K562 (cell line): ENCODE measurements around the gene SIRPA. TPM values are rescaled to one million over a fixed set of nuclear protein-coding genes. Genes with fewer than 3 reads are reported as not detected.

Source experiments
- ATAC-seq: fragments of 200-7000 bp; cut with Tn5 transposase; 3 replicates; pipeline ENCODE4 v1.9.1; 2020; ENCODE audit warnings: moderate library complexity
- BruUV-seq: library from RNA; stranded (reverse); fragments of 400-500 nt; replicated peaks from 2 replicates; lab custom pipeline; 2021; lab: Mats Ljungman, UMichigan
- CTCF ChIA-PET: fragments of 300-600 bp; formaldehyde crosslinking; extraction: SDS; loops from one replicate; lab custom pipeline; 2021; ENCODE audit warnings: low intra/inter-chr PET ratio; lab: Yijun Ruan, JAX
- POLR2A ChIA-PET: fragments of 300-600, 350-650 bp; sonication (Branson Sonifier 250); formaldehyde crosslinking; extraction: SDS; loops from one replicate; lab custom pipeline; 2021; ENCODE audit warnings: antibody characterized with exemption, inconsistent platforms; lab: Yijun Ruan, JAX
- DNase-seq, 4 experiments: peaks; one replicate each; pipeline versions ENCODE4 v3.0.0 to v3.0.0-alpha.2; 2011 to 2018; ENCODE audit warnings: low spot score in 3 of 4, mixed read lengths in 3 of 4; ENCODE audit errors: extremely low read depth in 1 of 4
- FAIRE-seq: peaks from 2 replicates; lab custom pipeline; 2011; peaks lifted over from hg19 to GRCh38; lab: Jason Lieb, UNC
- H2AFZ ChIP-seq: 2 replicates; pipeline ENCODE4 v1.6.0; 2011; ENCODE audit warnings: low read depth, low read length, control low read depth, inconsistent platforms
- H3K27ac ChIP-seq: fragments of 200-600 bp; 3 replicates; pipeline ENCODE4 v1.8.0; 2011; ENCODE audit warnings: low read depth, mild to moderate bottlenecking, control low read depth, inconsistent platforms, low read length, moderate library complexity, mixed read lengths; ENCODE audit errors: extremely low read depth
- H3K27me3 ChIP-seq, 2 experiments: fragments of 300-600 bp in 1 of 2; 2 replicates in 1 of 2; 3 replicates in 1 of 2; pipeline versions ENCODE4 v1.6.0 to v1.8.0; 2011; ENCODE audit warnings: inconsistent platforms in 2 of 2, low read length in 2 of 2, mild to moderate bottlenecking in 1 of 2, mixed read lengths in 1 of 2, moderate library complexity in 1 of 2; ENCODE audit not compliant: control insufficient read depth in 2 of 2, insufficient read depth in 2 of 2
- H3K36me3 ChIP-seq: fragments of 300-600 bp; 3 replicates; pipeline ENCODE4 v1.8.0; 2011; ENCODE audit warnings: mild to moderate bottlenecking, low read length, inconsistent platforms; ENCODE audit not compliant: control insufficient read depth, insufficient read depth
- H3K4me1 ChIP-seq, 2 experiments: fragments of 200-600 bp in 1 of 2; replicated peaks in 1 of 2; 2 replicates in 1 of 2; 3 replicates in 1 of 2; pipeline versions ENCODE4 v1.5.1 to v1.8.0; 2011; ENCODE audit warnings: inconsistent platforms in 2 of 2, low read length in 2 of 2, mild to moderate bottlenecking in 1 of 2, mixed read lengths in 1 of 2, moderate library complexity in 1 of 2; ENCODE audit not compliant: control insufficient read depth in 2 of 2, insufficient read depth in 2 of 2
- H3K4me2 ChIP-seq: 2 replicates; pipeline ENCODE4 v1.6.1; 2011; ENCODE audit warnings: low read length, control low read depth, inconsistent platforms, mixed read lengths; ENCODE audit not compliant: insufficient read depth
- H3K4me3 ChIP-seq: fragments of 200-600 bp; sonication (generic), shearing (Covaris generic); 2 replicates; pipeline ENCODE4 v1.5.1; 2016; ENCODE audit warnings: control low read depth, inconsistent platforms
- H3K79me2 ChIP-seq: fragments of 200-600 bp; 3 replicates; pipeline ENCODE4 v1.8.0; 2011; ENCODE audit warnings: low read length, inconsistent platforms; ENCODE audit not compliant: control insufficient read depth, insufficient read depth
- H3K9ac ChIP-seq, 2 experiments: 2 replicates each; pipeline versions ENCODE4 v1.6.0 to v1.6.1; 2011; ENCODE audit warnings: low read depth in 2 of 2, low read length in 2 of 2, control low read depth in 1 of 2, inconsistent platforms in 1 of 2, mild to moderate bottlenecking in 1 of 2, mixed read lengths in 1 of 2; ENCODE audit not compliant: insufficient read depth in 1 of 2
- H3K9me1 ChIP-seq: one replicate; pipeline ENCODE4 v1.6.0; 2011; ENCODE audit warnings: inconsistent platforms, mild to moderate bottlenecking, low read length, moderate library complexity; ENCODE audit not compliant: control insufficient read depth, insufficient read depth
- H3K9me3 ChIP-seq: replicated peaks from 2 replicates; pipeline ENCODE4 v1.5.1; 2011; ENCODE audit warnings: low read depth, low read length, inconsistent platforms; ENCODE audit not compliant: control insufficient read depth, insufficient read depth
- H4K20me1 ChIP-seq: replicated peaks from 2 replicates; pipeline ENCODE4 v1.6.1; 2011; ENCODE audit warnings: low read length, inconsistent platforms, mixed read lengths; ENCODE audit not compliant: control insufficient read depth, insufficient read depth
- ARID1B ChIP-seq: fragments of 450-650 bp; IDR thresholded peaks from 2 replicates; pipeline ENCODE4 v1.6.1; 2016; ENCODE audit warnings: antibody characterized with exemption, mild to moderate bottlenecking, inconsistent platforms
- BMI1 ChIP-seq: fragments of 150-350 bp; IDR thresholded peaks from 2 replicates; pipeline ENCODE4 v1.6.1; 2014; ENCODE audit warnings: low read length
- DIDO1 ChIP-seq: fragments of 450-650 bp; IDR thresholded peaks from 2 replicates; pipeline ENCODE4 v1.6.1; 2016; ENCODE audit warnings: low read depth, missing biosample characterization, missing genetic modification characterization
- HDAC2 ChIP-seq: fragments of 450-650 bp; IDR thresholded peaks from 2 replicates; pipeline ENCODE4 v1.6.1; 2016; ENCODE audit warnings: mild to moderate bottlenecking
- NR2F6 ChIP-seq: fragments of 450-650 bp; formaldehyde crosslinking; IDR thresholded peaks from 2 replicates; pipeline ENCODE4 v1.4.0; 2020; ENCODE audit warnings: mild to moderate bottlenecking
- POLR3G ChIP-seq: IDR thresholded peaks from 2 replicates; pipeline ENCODE4 v1.6.1; 2011; ENCODE audit not compliant: insufficient read length, insufficient replicate concordance; ENCODE audit errors: extremely low read depth
- SUPT5H ChIP-seq: fragments of 450-650 bp; IDR thresholded peaks from 2 replicates; pipeline ENCODE4 v1.6.1; 2016
- ZBTB1 ChIP-seq: sonication (generic); formaldehyde crosslinking; IDR thresholded peaks from 2 replicates; pipeline ENCODE4 v1.8.1; 2023; ENCODE audit warnings: missing genetic modification reagents, low read depth, mild to moderate bottlenecking, borderline replicate concordance
- ZNF174 ChIP-seq: fragments of 250-450 bp; sonication (Bioruptor Pico); IDR thresholded peaks from 2 replicates; pipeline ENCODE4 v1.4.0; 2020; ENCODE audit warnings: mild to moderate bottlenecking
- WGBS: fragments of 100-300 bp; shearing (Covaris generic); methylation state at CpG from one replicate; pipeline ENCODE4 v1.1.6; 2016; ENCODE audit warnings: low coverage, mixed read lengths; ENCODE audit not compliant: insufficient coverage; ENCODE audit errors: missing lambda C conversion rate; 5-methylcytosine and 5-hydroxymethylcytosine counted together
- in situ Hi-C: fragments of 300-500 bp; cut with MboI; formaldehyde crosslinking; loops from 4 replicates; pipeline ENCODE4 v1.15.0; 2018; ENCODE audit warnings: inconsistent platforms, mixed read lengths
- intact Hi-C: fragments of 100-400 bp; cut with micrococcal nuclease; formaldehyde crosslinking; loops from 2 replicates; pipeline ENCODE4 v1.14.2; 2022
- polyA plus RNA-seq, 8 experiments: library from polyadenylated mRNA; depleted of rRNA in 4 of 8; stranded (reverse) in 5 of 8; unstranded in 3 of 8; fragments of >200 nt; fragmentation: Nextera tagmentation in 2 of 8; fragmentation: Illumina TruSeq in 1 of 8; extraction: Ambion mirVana in 2 of 8; extraction: Trizol in 1 of 8; gene quantifications; 2 replicates each; pipeline versions ENCODE4 v1.2.1 to v1.2.3, GENCODE V29; 2011 to 2014; ENCODE audit warnings: inconsistent platforms in 1 of 8, missing spikeins in 1 of 8
- total RNA-seq, 7 experiments: library from RNA; depleted of rRNA in 6 of 7; stranded (reverse); fragments of >200 nt in 6 of 7; fragmentation: Illumina TruSeq in 2 of 7; extraction: Trizol in 2 of 7; gene quantifications; 2 replicates each; pipeline versions ENCODE4 v1.2.1 to v1.2.3, GENCODE V29; 2011 to 2021; ENCODE audit warnings: low replicate concordance in 1 of 7
- TF ChIP-seq, protein P1 (sequence below): fragments of 450-650 bp; IDR thresholded peaks from one replicate; pipeline ENCODE4 v1.6.1; 2018; ENCODE audit warnings: mild to moderate bottlenecking, moderate library complexity; ENCODE audit not compliant: partially characterized antibody
- TF ChIP-seq, protein P2 (sequence below): fragments of 450-650 bp; IDR thresholded peaks from 2 replicates; pipeline ENCODE4 v1.6.1; 2018; ENCODE audit not compliant: partially characterized antibody
- TF ChIP-seq, protein P3 (sequence below), 2 experiments: fragments of 450-650 bp; IDR thresholded peaks; 2 replicates each; pipeline ENCODE4 v1.6.1; 2016
- TF ChIP-seq, protein P4 (sequence below): fragments of 250-450 bp; sonication (Bioruptor Pico); IDR thresholded peaks from 2 replicates; pipeline ENCODE4 v1.9.0; 2021; ENCODE audit warnings: mild to moderate bottlenecking, inconsistent platforms

SIRPA gene
- total and polyA plus RNA-seq, 9 of the 15 experiments (the other 6 are each of a cell fraction or from before 2014, with no cell fraction given): 0.01 to 0.40 (median 0.11) TPM; not detected in 2

DNA sequence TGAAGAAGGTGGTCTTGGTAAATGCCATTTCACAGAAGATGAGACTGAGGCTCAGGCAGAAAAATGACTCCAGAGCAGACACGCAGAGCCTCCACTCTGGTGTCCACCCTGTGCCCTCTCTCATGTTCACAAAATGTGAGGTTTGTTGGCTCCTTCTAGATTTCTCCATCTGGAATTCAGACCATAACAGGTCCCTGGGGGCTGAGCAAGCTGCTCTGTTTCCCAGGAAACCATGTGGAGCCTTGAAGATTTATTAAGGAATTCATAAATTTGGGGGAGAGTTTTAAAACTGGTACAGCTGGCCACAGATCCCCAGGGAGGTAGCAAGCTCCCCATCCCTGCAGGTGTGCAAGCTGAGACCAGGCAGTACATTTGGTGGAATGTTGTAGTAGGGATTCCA, 38.8 kb upstream of the SIRPA start (continued):
- TF ChIP-seq, protein P1, sequence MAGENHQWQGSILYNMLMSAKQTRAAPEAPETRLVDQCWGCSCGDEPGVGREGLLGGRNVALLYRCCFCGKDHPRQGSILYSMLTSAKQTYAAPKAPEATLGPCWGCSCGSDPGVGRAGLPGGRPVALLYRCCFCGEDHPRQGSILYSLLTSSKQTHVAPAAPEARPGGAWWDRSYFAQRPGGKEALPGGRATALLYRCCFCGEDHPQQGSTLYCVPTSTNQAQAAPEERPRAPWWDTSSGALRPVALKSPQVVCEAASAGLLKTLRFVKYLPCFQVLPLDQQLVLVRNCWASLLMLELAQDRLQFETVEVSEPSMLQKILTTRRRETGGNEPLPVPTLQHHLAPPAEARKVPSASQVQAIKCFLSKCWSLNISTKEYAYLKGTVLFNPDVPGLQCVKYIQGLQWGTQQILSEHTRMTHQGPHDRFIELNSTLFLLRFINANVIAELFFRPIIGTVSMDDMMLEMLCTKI: no peak

DNA sequence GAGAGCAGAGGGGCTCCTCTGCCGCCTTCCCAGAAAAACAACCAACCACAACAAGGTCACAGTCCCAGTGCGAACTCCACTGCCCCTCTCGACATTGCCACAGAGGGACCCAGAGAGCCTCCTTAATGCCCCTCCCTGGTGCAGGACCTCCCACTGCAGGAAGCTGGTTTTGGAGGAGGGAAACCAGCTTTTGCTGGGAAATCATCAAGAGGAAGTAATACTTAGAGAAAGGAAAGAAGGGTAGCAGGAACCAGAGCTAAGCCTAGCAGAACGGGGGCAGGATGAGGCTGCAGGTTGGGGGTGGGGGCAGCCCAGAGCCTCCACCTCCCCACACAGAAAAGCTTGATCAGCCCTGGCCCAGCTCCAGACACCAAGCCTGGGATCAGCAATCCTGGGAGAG, 37.7 kb upstream of the SIRPA start:
- H2AFZ ChIP-seq: no peak overlapping the region
- H3K9me3 ChIP-seq: no peaks in the 10 kb centered on the region
- no peak overlapping the region for H3K27ac ChIP-seq
- no TSS peak for BruUV-seq
- H3K79me2 ChIP-seq: no peaks in the 10 kb centered on the region
- no peaks in the 10 kb centered on the region; a peak in 2 of 5 replicates for H3K27me3 ChIP-seq
- H4K20me1 ChIP-seq: no peaks in the 10 kb centered on the region
- no peak overlapping the region for H3K4me3 ChIP-seq
- CTCF ChIA-PET: no interaction called here
- DNase-seq (no peak), ATAC-seq (no peak), FAIRE-seq (no peak)
- no peak overlapping the region for H3K9ac ChIP-seq
- 0% methylated on average over 3 of the region's 4 CpGs for whole genome bisulfite sequencing
- in situ Hi-C loops (no loop called here), intact Hi-C loops (no loop called here)
- no peaks in the 10 kb centered on the region for H3K36me3 ChIP-seq
- no peaks in the 10 kb centered on the region for H3K9me1 ChIP-seq
- no peak overlapping the region for H3K4me2 ChIP-seq
- H3K4me1 ChIP-seq: no peaks in the 10 kb centered on the region; a peak in 2 of 5 replicates
- POLR2A ChIA-PET: interaction anchor here (1.6 kb wide), 1 partner anchor 20 kb away, joined by 4 read pairs; no protein-coding TSS in a partner anchor
- TF ChIP-seq ARID1B (no peak), ZNF174 (CRISPR knock-in tag) (no peak), POLR3G (no peak), NR2F6 (CRISPR knock-in tag) (no peak), ZBTB1 (CRISPR knock-in tag) (no peak), DIDO1 (tag) (no peak), SUPT5H (no peak), HDAC2 (no peak), BMI1 (no peak)
- TF ChIP-seq, protein P2, sequence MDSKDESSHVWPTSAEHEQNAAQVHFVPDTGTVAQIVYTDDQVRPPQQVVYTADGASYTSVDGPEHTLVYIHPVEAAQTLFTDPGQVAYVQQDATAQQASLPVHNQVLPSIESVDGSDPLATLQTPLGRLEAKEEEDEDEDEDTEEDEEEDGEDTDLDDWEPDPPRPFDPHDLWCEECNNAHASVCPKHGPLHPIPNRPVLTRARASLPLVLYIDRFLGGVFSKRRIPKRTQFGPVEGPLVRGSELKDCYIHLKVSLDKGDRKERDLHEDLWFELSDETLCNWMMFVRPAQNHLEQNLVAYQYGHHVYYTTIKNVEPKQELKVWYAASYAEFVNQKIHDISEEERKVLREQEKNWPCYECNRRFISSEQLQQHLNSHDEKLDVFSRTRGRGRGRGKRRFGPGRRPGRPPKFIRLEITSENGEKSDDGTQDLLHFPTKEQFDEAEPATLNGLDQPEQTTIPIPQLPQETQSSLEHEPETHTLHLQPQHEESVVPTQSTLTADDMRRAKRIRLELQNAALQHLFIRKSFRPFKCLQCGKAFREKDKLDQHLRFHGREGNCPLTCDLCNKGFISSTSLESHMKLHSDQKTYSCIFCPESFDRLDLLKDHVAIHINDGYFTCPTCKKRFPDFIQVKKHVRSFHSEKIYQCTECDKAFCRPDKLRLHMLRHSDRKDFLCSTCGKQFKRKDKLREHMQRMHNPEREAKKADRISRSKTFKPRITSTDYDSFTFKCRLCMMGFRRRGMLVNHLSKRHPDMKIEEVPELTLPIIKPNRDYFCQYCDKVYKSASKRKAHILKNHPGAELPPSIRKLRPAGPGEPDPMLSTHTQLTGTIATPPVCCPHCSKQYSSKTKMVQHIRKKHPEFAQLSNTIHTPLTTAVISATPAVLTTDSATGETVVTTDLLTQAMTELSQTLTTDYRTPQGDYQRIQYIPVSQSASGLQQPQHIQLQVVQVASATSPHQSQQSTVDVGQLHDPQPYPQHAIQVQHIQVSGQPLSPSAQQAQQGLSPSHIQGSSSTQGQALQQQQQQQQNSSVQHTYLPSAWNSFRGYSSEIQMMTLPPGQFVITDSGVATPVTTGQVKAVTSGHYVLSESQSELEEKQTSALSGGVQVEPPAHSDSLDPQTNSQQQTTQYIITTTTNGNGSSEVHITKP: no peak
- TF ChIP-seq, protein P3, sequence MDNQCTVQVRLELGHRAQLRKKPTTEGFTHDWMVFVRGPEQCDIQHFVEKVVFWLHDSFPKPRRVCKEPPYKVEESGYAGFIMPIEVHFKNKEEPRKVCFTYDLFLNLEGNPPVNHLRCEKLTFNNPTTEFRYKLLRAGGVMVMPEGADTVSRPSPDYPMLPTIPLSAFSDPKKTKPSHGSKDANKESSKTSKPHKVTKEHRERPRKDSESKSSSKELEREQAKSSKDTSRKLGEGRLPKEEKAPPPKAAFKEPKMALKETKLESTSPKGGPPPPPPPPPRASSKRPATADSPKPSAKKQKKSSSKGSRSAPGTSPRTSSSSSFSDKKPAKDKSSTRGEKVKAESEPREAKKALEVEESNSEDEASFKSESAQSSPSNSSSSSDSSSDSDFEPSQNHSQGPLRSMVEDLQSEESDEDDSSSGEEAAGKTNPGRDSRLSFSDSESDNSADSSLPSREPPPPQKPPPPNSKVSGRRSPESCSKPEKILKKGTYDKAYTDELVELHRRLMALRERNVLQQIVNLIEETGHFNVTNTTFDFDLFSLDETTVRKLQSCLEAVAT (IDR thresholded peaks at IDR 0.05): no peak
- TF ChIP-seq, protein P4, sequence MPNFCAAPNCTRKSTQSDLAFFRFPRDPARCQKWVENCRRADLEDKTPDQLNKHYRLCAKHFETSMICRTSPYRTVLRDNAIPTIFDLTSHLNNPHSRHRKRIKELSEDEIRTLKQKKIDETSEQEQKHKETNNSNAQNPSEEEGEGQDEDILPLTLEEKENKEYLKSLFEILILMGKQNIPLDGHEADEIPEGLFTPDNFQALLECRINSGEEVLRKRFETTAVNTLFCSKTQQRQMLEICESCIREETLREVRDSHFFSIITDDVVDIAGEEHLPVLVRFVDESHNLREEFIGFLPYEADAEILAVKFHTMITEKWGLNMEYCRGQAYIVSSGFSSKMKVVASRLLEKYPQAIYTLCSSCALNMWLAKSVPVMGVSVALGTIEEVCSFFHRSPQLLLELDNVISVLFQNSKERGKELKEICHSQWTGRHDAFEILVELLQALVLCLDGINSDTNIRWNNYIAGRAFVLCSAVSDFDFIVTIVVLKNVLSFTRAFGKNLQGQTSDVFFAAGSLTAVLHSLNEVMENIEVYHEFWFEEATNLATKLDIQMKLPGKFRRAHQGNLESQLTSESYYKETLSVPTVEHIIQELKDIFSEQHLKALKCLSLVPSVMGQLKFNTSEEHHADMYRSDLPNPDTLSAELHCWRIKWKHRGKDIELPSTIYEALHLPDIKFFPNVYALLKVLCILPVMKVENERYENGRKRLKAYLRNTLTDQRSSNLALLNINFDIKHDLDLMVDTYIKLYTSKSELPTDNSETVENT: no peak
